ENCODE measurements around the gene ROGDI. TPM values are rescaled to one million over a fixed set of nuclear protein-coding genes. Genes with fewer than 3 reads are reported as not detected.

The ROGDI gene
- total RNA-seq, 1 donor from 2014 or later, result 3.8 TPM

- intact Hi-C loops (cut with micrococcal nuclease), result loop anchor here (2.0 kb wide), 2 partner anchors 69 to 155 kb away; partner anchors contain the start of genes ANKS3, DNAAF8 and SEC14L5
- no peaks in the 10 kb centered on the region for H3K9me3 Mint-ChIP-seq
- peaks cover 32% of the 10 kb centered on the region for H3K36me3 Mint-ChIP-seq (ENCODE audit: low read depth)
- no peak overlapping the region for H3K27ac Mint-ChIP-seq
- no peak for DNase-seq
- peaks cover 7% of the 10 kb centered on the region for H3K4me1 Mint-ChIP-seq
- H3K27me3 Mint-ChIP-seq, result no peaks in the 10 kb centered on the region
- peak overlapping the region; percentile 61 for H3K4me3 Mint-ChIP-seq
Measured at GRCh38 chr16:4803898-4804762, 1.7 kb upstream of the ROGDI start.

GRCh38 chr16:4803401-4803844 lies 990 bp upstream of the ROGDI start:
- no peak for DNase-seq
- H3K27me3 Mint-ChIP-seq, result no peaks in the 10 kb centered on the region
- H3K9me3 Mint-ChIP-seq, result no peaks in the 10 kb centered on the region
- H3K4me3 Mint-ChIP-seq, result peak overlapping the region; percentile 83
- H3K4me1 Mint-ChIP-seq, result peaks cover 7% of the 10 kb centered on the region
- intact Hi-C loops (cut with micrococcal nuclease), result loop anchor here (2.0 kb wide), 2 partner anchors 69 to 155 kb away; partner anchors contain the start of genes ANKS3, DNAAF8 and SEC14L5
- H3K27ac Mint-ChIP-seq, result no peak overlapping the region
- peaks cover 28% of the 10 kb centered on the region for H3K36me3 Mint-ChIP-seq (ENCODE audit: low read depth)

DNA sequence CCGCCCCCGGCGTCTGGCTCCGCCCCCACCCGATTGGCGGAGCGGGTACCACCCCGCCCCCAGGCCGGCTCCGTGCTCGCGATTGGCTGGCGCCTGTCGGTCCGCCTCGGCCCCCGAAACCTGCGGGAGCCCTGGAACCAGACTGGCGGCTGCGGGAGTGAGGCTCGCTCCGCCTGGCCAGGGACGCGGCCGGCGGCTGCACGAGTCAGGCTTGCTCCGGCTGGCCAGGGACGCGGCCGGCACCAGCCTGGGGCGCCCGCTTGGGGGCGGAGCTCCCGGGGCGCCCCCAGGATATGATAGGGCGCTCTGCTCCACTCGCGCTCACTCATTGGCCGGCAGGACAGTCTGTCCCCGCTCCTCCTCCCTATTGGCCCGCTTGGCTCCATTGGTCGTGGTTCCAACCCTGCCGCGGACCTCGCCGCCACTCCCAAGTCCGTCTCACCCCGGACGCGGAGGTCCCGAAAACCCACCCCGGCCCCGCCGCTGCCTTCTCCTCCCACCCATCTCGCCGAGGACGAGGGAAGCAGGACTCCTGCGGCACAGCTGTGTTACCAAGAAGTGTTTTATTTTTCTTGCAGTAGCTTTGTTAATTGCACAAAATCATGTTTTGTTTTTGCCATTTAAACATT lies 340 bp upstream of the ROGDI start:
- peak; percentile 98 for DNase-seq
- H3K4me3 Mint-ChIP-seq, result peak overlapping the region; percentile 83
- no peak overlapping the region for H3K27ac Mint-ChIP-seq
- no peaks in the 10 kb centered on the region for H3K9me3 Mint-ChIP-seq
- intact Hi-C loops (cut with micrococcal nuclease), result loop anchor here (1.0 to 2.0 kb wide), 3 partner anchors 34 to 156 kb away; partner anchors contain the start of genes ANKS3, DNAAF8 and SEC14L5
- no peaks in the 10 kb centered on the region for H3K27me3 Mint-ChIP-seq
- peaks cover 26% of the 10 kb centered on the region for H3K36me3 Mint-ChIP-seq (ENCODE audit: low read depth)
- H3K4me1 Mint-ChIP-seq, result peaks cover 7% of the 10 kb centered on the region

GRCh38 chr16:4801051-4801961 lies 1.1 kb downstream of the ROGDI start:
- H3K27me3 Mint-ChIP-seq, result no peaks in the 10 kb centered on the region
- intact Hi-C loops (cut with micrococcal nuclease), result no loop called here
- H3K9me3 Mint-ChIP-seq, result no peaks in the 10 kb centered on the region
- H3K4me3 Mint-ChIP-seq, result peak overlapping the region; percentile 83
- DNase-seq, result no peak
- H3K36me3 Mint-ChIP-seq (ENCODE audit: low read depth), result peaks cover 16% of the 10 kb centered on the region
- H3K27ac Mint-ChIP-seq, result no peak overlapping the region
- H3K4me1 Mint-ChIP-seq, result peaks cover 7% of the 10 kb centered on the region

DNA sequence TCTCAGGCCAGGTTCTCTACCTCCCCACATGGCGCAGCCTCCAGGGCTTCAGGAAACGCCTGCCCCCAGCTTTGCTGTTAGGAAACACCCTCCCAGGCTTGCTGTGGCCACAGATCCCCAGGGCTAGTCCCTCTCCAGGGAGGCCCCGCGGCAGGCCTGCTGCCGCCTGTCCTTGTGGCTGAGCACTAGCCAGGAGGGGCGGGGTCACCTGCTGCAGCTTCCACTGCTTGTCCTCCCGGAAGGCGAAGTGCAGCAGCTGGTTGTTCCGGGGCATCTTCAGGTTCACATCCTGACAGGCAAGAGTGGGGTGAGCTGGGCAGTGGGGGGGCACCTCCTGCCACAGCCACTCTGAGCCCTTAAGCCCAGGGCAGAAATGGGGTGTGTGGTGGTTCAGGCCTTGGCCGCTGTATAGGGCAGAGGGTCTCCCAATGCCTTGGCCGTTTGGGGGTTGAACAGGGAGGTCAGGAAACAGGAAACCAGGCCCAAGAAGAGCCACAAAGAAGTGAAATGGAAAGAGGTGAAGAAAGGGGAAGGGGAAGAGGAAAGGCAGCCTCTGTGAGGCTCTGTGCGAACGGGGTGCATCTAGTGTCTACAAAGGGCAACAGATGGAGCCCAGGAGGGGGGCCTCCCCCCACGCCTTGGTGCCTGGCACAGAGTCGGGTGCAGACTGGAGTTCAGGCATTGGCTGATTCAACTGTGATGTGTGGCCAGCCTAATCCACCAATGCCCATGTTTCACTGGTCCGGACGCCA lies 2.0 kb downstream of the ROGDI start:
- no peak overlapping the region for H3K27ac Mint-ChIP-seq
- peak; percentile 66 for DNase-seq
- H3K4me1 Mint-ChIP-seq, result peaks cover 7% of the 10 kb centered on the region
- H3K36me3 Mint-ChIP-seq (ENCODE audit: low read depth), result peaks cover 14% of the 10 kb centered on the region
- no peaks in the 10 kb centered on the region for H3K27me3 Mint-ChIP-seq
- H3K4me3 Mint-ChIP-seq, result peak overlapping the region; percentile 6
- H3K9me3 Mint-ChIP-seq, result no peaks in the 10 kb centered on the region
- intact Hi-C loops (cut with micrococcal nuclease), result no loop called here

- H3K27ac Mint-ChIP-seq, result no peak overlapping the region
- peak overlapping the region; percentile 30 for H3K4me3 Mint-ChIP-seq
- H3K36me3 Mint-ChIP-seq (ENCODE audit: low read depth), result peaks cover 5% of the 10 kb centered on the region
- H3K27me3 Mint-ChIP-seq, result no peaks in the 10 kb centered on the region
- no peaks in the 10 kb centered on the region for H3K9me3 Mint-ChIP-seq
- no peak for DNase-seq
- intact Hi-C loops (cut with micrococcal nuclease), result no loop called here
- peaks cover 7% of the 10 kb centered on the region for H3K4me1 Mint-ChIP-seq
Measured at GRCh38 chr16:4799171-4799855, 3.1 kb downstream of the ROGDI start.

- intact Hi-C loops (cut with micrococcal nuclease), result no loop called here
- H3K9me3 Mint-ChIP-seq, result no peaks in the 10 kb centered on the region
- no peaks in the 10 kb centered on the region for H3K27me3 Mint-ChIP-seq
- no peak overlapping the region for H3K4me3 Mint-ChIP-seq
- no peak for DNase-seq
- peaks cover 3% of the 10 kb centered on the region for H3K4me1 Mint-ChIP-seq
- H3K36me3 Mint-ChIP-seq (ENCODE audit: low read depth), result no peaks in the 10 kb centered on the region
- no peak overlapping the region for H3K27ac Mint-ChIP-seq
Measured at GRCh38 chr16:4798456-4798855, 4.0 kb downstream of the ROGDI start.

DNA sequence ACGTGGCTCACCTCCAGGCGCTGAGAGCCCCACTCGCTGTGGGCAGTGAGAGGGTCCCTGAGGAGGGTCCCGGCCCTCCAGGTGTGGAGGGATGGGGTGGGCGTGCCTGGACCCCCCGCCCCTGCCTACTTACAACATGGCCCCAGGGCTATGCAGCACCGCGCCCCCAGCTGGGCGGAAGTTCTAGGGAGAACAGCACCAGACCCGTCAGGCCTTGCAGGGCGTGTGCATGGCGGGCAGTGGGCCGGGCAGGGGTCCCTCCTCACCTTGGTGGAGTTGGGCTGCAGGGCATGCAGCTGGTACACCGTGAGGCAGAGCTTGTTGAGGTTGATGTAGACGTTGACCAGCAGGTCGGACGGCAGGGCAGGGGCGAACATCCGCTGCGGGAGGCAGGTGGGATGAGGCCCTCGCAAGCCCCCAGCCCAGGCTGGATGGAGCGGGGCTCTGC lies 4.6 kb downstream of the ROGDI start:
- Mint-ChIP-seq H3K9me3 (no peaks in the 10 kb centered on the region), H3K27ac (no peak overlapping the region), H3K36me3 (ENCODE audit: low read depth) (no peaks in the 10 kb centered on the region), H3K27me3 (no peaks in the 10 kb centered on the region), H3K4me3 (no peak overlapping the region), H3K4me1 (peaks cover 2% of the 10 kb centered on the region)
- intact Hi-C loops (cut with micrococcal nuclease), result no loop called here
- DNase-seq, result no peak

- peaks cover 2% of the 10 kb centered on the region for H3K4me1 Mint-ChIP-seq
- intact Hi-C loops (cut with micrococcal nuclease), result no loop called here
- no peak for DNase-seq
- H3K4me3 Mint-ChIP-seq, result no peak overlapping the region
- H3K36me3 Mint-ChIP-seq (ENCODE audit: low read depth), result no peaks in the 10 kb centered on the region
- H3K27me3 Mint-ChIP-seq, result no peaks in the 10 kb centered on the region
- H3K9me3 Mint-ChIP-seq, result no peaks in the 10 kb centered on the region
- H3K27ac Mint-ChIP-seq, result no peak overlapping the region
Measured at GRCh38 chr16:4796982-4797804, 5.2 kb downstream of the ROGDI start.

DNA sequence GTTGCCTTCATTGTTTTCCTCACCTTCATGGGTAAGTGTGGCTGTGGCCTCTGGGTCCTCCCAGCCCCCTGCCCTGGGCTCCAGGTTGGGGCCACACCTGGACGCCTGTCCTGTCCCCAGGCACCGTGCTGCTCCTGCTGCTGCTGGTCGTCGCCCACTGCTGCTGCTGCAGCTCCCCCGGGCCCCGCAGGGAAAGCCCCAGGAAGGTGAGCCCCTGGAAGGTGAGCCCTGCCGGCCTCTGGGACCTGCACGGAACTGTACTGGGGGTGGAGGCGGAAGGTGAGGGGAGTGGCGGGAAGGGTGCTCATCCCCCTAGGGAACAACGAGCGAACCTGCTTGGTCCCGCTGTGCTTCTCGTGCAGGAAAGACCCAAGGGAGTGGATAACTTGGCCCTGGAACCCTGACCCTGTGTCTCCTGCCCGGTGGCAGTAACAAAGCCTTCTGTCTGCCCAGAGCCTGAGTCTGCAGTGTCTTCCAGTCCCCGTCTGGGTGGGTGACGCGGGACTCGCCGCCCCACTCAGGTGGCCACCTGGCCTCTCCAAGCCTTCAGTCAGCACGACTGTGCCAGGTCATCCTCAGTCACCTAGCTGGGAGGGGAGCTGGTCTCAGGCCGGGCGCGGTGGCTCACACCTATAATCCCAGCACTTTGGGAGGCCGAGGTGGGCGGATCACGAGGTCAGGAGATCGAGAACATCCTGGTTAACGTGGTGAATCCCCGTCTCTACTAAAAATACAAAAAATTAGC lies 6.4 kb downstream of the ROGDI start:
- Mint-ChIP-seq H3K4me1 (peaks cover 5% of the 10 kb centered on the region), H3K27me3 (peaks cover 1% of the 10 kb centered on the region), H3K4me3 (no peak overlapping the region), H3K36me3 (ENCODE audit: low read depth) (no peaks in the 10 kb centered on the region), H3K9me3 (no peaks in the 10 kb centered on the region), H3K27ac (no peak overlapping the region)
- DNase-seq, result no peak
- intact Hi-C loops (cut with micrococcal nuclease), result no loop called here

DNA sequence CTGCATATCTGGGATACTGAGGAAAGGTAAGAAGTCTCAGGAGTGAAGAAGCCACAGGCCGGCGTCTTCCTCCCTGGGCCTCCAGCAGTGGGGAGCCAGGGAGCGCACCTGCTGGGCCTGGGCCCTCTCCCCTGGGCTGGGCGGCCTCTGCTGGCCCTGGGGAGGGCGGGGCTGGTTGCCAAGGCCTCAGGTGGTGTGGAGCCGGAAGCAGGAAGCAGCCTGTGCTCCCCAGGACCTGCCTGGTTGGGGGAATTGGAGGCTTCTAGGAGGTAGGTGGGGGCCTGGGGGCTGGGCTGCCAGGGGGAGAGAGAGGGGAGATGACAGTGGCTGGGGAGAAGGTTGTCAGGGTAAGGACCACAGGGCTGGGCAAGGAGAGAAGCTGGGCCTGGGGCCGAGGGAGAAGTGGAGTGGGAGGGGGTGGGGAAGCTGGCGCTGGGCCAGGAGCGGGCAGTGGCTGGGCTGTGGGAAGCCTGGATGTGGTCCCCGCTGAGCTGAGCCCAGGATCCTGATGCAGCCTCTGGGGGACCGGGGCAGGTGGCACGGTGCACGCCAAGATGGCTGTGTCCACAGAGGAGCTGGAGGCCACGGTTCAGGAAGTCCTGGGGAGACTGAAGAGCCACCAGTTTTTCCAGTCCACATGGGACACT lies 7.1 kb downstream of the ROGDI start, which contains the start of gene SMIM22:
Gene SMIM22, plus strand, starts transcription at position 189 of the 647 bp plus-strand sequence. Its CDS starts 366 bp downstream, at position 555.
- Mint-ChIP-seq H3K27ac (no peak within 1 kb of the TSS), H3K27me3 (peaks cover 1% of the 10 kb centered on the region), H3K4me1 (peaks cover 4% of the 10 kb centered on the region), H3K36me3 (ENCODE audit: low read depth) (no peaks in the 10 kb centered on the region), H3K4me3 (no peak within 1 kb of the TSS), H3K9me3 (no peaks in the 10 kb centered on the region)
- intact Hi-C loops (cut with micrococcal nuclease), result no loop called here
- no peak for DNase-seq
